22Rv1 (cell line): ENCODE data around the gene NLRC5.
"Not testable (repeated sequence)": the region's sequence is repeated elsewhere in the genome, so short reads cannot be mapped to it uniquely, and the experiment has no call there.

Experiments
- H3K27ac ChIP-seq: fragments of 450-650 bp; 2 replicates; pipeline ENCODE4 v1.5.1; 2017
- ZFX ChIP-seq: fragments of 450-650 bp; IDR thresholded peaks from 2 replicates; pipeline ENCODE4 v1.6.1; 2017; ENCODE audit warnings: antibody characterized with exemption, borderline replicate concordance
- TF ChIP-seq, protein P1 (sequence below): fragments of 450-650 bp; IDR thresholded peaks from 2 replicates; pipeline ENCODE4 v1.5.1; 2017; ENCODE audit warnings: mild to moderate bottlenecking

The NLRC5 gene

DNA sequence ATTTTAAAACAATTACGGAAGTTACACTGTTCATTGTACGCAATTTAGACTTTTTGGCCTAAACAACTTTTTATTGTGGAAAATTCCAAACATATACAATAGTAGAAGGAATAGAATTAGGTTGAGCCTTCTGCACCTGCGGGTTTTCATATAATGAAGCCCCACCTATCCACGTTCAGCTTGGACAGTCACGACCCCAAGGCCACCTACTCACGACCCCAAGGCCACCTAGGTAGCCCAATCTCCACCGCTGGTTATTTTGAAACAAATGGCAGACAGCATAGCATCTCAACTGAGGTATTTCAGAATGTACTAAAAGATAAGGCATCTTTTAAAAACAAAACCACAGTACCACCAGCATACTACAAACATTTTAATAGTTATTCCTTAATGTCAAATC, 631 bp downstream of the NLRC5 start:
- no peak overlapping the region for H3K27ac ChIP-seq
- TF ChIP-seq, protein P1, sequence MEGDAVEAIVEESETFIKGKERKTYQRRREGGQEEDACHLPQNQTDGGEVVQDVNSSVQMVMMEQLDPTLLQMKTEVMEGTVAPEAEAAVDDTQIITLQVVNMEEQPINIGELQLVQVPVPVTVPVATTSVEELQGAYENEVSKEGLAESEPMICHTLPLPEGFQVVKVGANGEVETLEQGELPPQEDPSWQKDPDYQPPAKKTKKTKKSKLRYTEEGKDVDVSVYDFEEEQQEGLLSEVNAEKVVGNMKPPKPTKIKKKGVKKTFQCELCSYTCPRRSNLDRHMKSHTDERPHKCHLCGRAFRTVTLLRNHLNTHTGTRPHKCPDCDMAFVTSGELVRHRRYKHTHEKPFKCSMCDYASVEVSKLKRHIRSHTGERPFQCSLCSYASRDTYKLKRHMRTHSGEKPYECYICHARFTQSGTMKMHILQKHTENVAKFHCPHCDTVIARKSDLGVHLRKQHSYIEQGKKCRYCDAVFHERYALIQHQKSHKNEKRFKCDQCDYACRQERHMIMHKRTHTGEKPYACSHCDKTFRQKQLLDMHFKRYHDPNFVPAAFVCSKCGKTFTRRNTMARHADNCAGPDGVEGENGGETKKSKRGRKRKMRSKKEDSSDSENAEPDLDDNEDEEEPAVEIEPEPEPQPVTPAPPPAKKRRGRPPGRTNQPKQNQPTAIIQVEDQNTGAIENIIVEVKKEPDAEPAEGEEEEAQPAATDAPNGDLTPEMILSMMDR, result no peak
- no peak for TF ChIP-seq ZFX

DNA sequence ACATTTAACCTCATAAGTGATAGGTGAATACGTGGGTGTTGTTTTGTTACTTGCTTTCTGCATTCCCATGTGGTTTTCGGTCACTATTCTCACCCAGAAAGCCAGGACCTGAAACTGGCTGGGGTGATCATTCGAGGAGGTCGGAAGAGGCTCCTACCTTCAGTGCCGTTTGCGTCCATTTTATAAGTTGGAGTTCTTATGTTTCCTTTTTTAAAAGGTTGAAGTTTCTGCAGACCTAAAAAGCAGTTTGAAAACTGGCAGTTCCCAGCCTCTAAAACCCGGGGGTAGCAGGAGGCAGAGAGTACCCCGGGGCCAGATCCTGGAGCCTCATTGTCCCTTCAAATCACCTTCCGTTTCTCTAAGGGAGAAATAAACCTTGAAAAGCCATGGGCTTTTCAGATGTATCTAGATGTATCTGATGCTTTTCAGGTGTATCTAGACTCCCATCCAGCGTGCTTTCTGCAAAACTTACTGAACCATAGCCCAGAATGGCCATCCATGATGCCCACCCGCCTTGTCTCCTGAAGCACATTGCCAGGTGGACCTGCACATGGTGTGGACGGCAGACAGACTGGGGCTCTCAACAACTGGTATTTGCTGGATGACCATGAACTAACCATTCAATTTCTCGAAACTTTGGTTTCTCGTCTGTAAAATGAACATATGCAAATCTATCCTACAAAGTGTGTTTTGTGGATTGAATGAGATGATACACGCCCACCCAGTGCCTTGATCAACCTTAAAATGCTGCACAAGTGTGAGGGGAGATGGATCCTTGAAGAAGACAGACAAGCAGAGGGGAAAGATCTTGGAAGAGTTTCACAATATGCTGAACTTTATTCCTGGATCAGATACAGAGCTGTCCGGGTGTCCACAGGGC, 1.3 kb downstream of the NLRC5 start:
- H3K27ac ChIP-seq, result no peak overlapping the region
- TF ChIP-seq, protein P1, result no peak
- TF ChIP-seq ZFX, result no peak

DNA sequence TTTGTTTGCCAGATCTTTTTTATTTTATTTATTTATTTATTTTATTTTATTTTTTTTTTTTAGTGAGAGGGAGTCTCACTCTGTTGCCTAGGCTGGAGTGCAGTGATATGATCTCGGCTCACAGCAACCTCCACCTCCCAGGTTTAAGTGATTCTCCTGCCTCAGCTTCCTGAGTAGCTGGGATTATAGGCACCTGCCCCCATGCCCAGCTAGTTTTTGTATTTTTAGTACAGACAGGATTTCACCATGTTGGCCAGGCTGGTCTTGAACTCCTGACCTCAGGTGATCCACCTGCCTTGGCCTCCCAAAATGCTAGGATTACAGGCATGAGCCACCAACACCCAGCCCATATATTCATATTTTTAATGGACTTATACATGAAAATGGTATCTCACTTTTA, 3.1 kb downstream of the NLRC5 start:
- not testable (repeated sequence) for H3K27ac ChIP-seq

DNA sequence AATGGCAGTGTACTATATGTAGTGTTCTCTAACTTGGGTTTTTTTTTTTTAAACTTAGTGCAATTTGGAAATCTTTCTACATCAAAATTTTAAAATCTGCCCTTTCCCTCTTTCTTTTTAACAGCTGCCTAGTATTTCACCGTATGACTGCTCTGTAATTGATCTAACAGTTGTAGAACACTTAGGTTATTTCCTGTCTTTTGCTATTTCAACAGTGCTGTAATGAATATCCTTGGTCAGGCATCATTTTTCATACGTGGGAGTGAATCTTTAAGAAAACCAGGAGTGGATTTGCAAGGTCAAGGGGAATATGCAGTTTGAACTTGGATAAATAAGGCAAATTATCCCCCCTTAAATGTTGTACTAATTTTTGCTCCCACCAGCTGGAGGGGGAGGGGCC, 3.8 kb downstream of the NLRC5 start:
- no peak overlapping the region for H3K27ac ChIP-seq
- TF ChIP-seq, protein P1, result no peak
- TF ChIP-seq ZFX, result no peak

DNA sequence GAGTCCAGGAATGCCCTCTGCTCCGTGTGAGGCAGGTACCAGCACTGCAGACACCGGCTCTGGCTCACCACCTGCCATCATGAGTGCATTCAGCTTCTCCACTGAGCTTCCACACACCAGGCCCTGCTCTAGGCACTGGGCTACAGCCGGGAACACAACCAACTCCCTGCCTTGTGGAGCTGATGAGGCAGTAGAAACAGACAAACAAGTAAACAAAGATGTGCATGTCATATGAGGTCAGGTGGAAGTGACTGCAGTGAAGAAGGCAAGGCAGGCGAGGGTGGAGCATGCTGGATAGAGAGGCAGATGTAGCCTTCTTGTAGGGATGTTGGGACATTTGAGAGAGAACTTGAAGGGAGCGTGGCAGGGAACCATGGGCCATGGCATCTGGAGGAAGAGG, 5.0 kb downstream of the NLRC5 start:
- H3K27ac ChIP-seq, result no peak overlapping the region
- TF ChIP-seq, protein P1, result no peak
- no peak for TF ChIP-seq ZFX

DNA sequence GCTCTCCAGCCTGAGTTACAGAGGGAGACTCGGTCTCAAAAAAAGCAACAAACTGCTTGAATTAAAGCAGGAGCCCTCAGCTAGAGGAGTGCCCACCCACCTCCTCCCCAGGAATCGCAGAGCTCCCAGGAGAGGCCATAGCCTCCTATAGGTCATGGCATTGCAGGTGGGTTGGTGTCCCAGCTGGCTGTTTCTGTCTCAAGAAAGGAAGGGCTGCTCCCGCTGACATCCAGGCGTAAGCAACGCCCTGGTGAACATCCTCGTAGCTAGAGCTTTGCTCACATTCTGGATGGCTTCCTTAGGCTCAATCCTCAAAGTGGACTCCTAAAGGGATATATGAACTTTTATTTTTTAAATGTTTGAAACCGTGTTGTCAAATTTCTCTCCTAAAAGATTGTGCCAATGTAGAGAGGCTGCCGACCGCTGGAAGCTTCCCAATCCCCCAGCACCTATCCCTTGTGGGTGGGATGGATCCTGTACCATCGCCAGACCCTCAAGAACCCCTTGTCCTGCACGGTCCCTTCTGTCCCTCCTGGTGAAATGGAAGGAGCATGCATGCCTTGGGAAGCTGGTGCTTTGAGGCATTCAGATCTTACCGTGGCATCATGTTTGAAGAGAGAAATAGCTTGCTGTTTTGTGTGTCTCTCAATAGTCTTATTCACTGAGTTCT, 5.9 kb downstream of the NLRC5 start:
- no peak for TF ChIP-seq ZFX
- TF ChIP-seq, protein P1, result no peak
- H3K27ac ChIP-seq, result no peak overlapping the region

DNA sequence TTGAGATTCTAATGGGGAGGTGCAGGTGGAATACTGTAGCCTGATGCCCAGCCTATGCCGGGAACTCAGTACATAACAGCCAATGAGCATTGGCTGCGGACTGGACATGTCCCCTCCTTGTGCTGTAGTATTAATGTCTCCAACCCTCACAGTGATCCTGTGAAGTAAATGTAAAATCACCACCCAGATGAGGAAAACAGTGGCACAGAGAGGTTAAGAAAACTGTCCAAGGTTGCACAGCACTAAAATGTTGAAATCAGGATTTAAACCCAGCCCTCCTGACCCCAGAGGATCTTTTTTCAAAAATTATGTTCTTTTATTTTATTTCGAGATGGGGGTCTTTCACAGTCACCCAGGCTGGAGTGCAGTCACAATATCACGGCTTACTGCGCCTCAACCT, 7.9 kb downstream of the NLRC5 start:
- no peak overlapping the region for H3K27ac ChIP-seq
- TF ChIP-seq ZFX, result no peak
- TF ChIP-seq, protein P1, result no peak
